Glutamatergic neuron (in vitro differentiated cells): Measurements from ENCODE around the gene CALR3. TPM values are rescaled to one million over a fixed set of nuclear protein-coding genes. Genes with fewer than 3 reads are reported as not detected.
A peak's percentile ranks its signal among the peaks of the same experiment; 100 is the strongest.

Experiments
- DNase-seq: peaks from one replicate; pipeline ENCODE4 v3.0.0; 2022
- H3K27ac Mint-ChIP-seq: one replicate; pipeline ENCODE4 v1.8.0; 2020; ENCODE audit warnings: mild to moderate bottlenecking, mixed read lengths, inconsistent platforms; ENCODE audit not compliant: unreplicated experiment
- H3K27me3 Mint-ChIP-seq: one replicate; pipeline ENCODE4 v1.8.0; 2020; ENCODE audit warnings: mild to moderate bottlenecking, moderate library complexity, mixed read lengths, inconsistent platforms; ENCODE audit not compliant: unreplicated experiment
- H3K36me3 Mint-ChIP-seq: one replicate; pipeline ENCODE4 v1.8.0; 2020; ENCODE audit warnings: mild to moderate bottlenecking, mixed read lengths, inconsistent platforms; ENCODE audit not compliant: unreplicated experiment
- H3K4me1 Mint-ChIP-seq: one replicate; pipeline ENCODE4 v1.8.0; 2020; ENCODE audit warnings: mild to moderate bottlenecking, low read depth, mixed read lengths, inconsistent platforms; ENCODE audit not compliant: unreplicated experiment
- H3K4me3 Mint-ChIP-seq: one replicate; pipeline ENCODE4 v1.8.0; 2020; ENCODE audit warnings: mild to moderate bottlenecking, mixed read lengths, inconsistent platforms; ENCODE audit not compliant: unreplicated experiment
- H3K9me3 Mint-ChIP-seq: one replicate; pipeline ENCODE4 v1.8.0; 2020; ENCODE audit warnings: mild to moderate bottlenecking, moderate library complexity, mixed read lengths, inconsistent platforms; ENCODE audit not compliant: unreplicated experiment
- CTCF ChIP-seq: fragments of 200-600 bp; sonication (generic); IDR thresholded peaks from one replicate; pipeline ENCODE4 v1.5.0; 2021; ENCODE audit not compliant: partially characterized antibody, unreplicated experiment
- total RNA-seq: library from RNA; stranded (reverse); fragmentation: NEBNext Ultra II Directional; extraction: Animal tissue kit (Norgen Biotek cat#: 25700); gene quantifications from one replicate; pipeline ENCODE4 v1.2.1, GENCODE V29; 2021; ENCODE audit not compliant: unreplicated experiment

CALR3 gene
- total RNA-seq, 1 donor from 2014 or later: not detected

GRCh38 chr19:16457954-16458331, 38.0 kb downstream of the CALR3 start:
- Mint-ChIP-seq H3K4me3 (peak overlapping the region; percentile 40), H3K9me3 (peaks cover 14% of the 10 kb centered on the region), H3K27ac (peak overlapping the region; percentile 93), H3K36me3 (no peaks in the 10 kb centered on the region), H3K4me1 (peaks cover 53% of the 10 kb centered on the region), H3K27me3 (peaks cover 11% of the 10 kb centered on the region)
- TF ChIP-seq CTCF: no peak
- no peak for DNase-seq

- peak; percentile 77 for DNase-seq
- Mint-ChIP-seq H3K27me3 (peaks cover 11% of the 10 kb centered on the region), H3K9me3 (peaks cover 14% of the 10 kb centered on the region), H3K4me3 (peak overlapping the region; percentile 83), H3K4me1 (peaks cover 51% of the 10 kb centered on the region), H3K36me3 (no peaks in the 10 kb centered on the region), H3K27ac (peak overlapping the region; percentile 93)
- no peak for TF ChIP-seq CTCF
Observed at GRCh38 chr19:16457195-16457953, 38.6 kb downstream of the CALR3 start.

- H3K36me3 Mint-ChIP-seq: no peaks in the 10 kb centered on the region
Observed at GRCh38 chr19:16456652-16457194, 39.2 kb downstream of the CALR3 start.

GRCh38 chr19:16455489-16455888, 40.5 kb downstream of the CALR3 start:
- peaks cover 46% of the 10 kb centered on the region for H3K4me1 Mint-ChIP-seq
- H3K27me3 Mint-ChIP-seq: peaks cover 11% of the 10 kb centered on the region
- no peak for TF ChIP-seq CTCF
- DNase-seq: no peak
- no peaks in the 10 kb centered on the region for H3K36me3 Mint-ChIP-seq
- peak overlapping the region; percentile 57 for H3K27ac Mint-ChIP-seq
- peak overlapping the region; percentile 69 for H3K4me3 Mint-ChIP-seq
- H3K9me3 Mint-ChIP-seq: peaks cover 11% of the 10 kb centered on the region

More at GRCh38 chr19:16456652-16457194, 39.2 kb downstream of the CALR3 start:
- Mint-ChIP-seq H3K4me3 (peak overlapping the region; percentile 83), H3K27ac (peak overlapping the region; percentile 93), H3K4me1 (peaks cover 50% of the 10 kb centered on the region), H3K9me3 (peaks cover 14% of the 10 kb centered on the region), H3K27me3 (peaks cover 11% of the 10 kb centered on the region)
- no peak for TF ChIP-seq CTCF
- no peak for DNase-seq

GRCh38 chr19:16454351-16454918, 41.5 kb downstream of the CALR3 start:
- peaks cover 11% of the 10 kb centered on the region for H3K9me3 Mint-ChIP-seq
- H3K27me3 Mint-ChIP-seq: peaks cover 11% of the 10 kb centered on the region
- H3K36me3 Mint-ChIP-seq: no peaks in the 10 kb centered on the region
- H3K4me3 Mint-ChIP-seq: no peak overlapping the region
- H3K27ac Mint-ChIP-seq: peak overlapping the region; percentile 33
- TF ChIP-seq CTCF: no peak
- DNase-seq: no peak
- H3K4me1 Mint-ChIP-seq: peaks cover 38% of the 10 kb centered on the region
